Activated naive CD4-positive, alpha-beta T cell treated with anti-CD3 and anti-CD28 coated beads, Interleukin-2, amount 10 ng/mL, durations not matched to agents 5 hours and 36 hours (primary cell): ENCODE results near the gene PRSS56. TPM values are rescaled to one million over a fixed set of nuclear protein-coding genes. Genes with fewer than 3 reads are reported as not detected.

Experiments used
- total RNA-seq, 2 experiments: library from RNA; stranded (reverse); gene quantifications; one replicate each; pipeline ENCODE4 v1.2.3, GENCODE V29; 2021

The PRSS56 gene
- total RNA-seq = not detected

DNA sequence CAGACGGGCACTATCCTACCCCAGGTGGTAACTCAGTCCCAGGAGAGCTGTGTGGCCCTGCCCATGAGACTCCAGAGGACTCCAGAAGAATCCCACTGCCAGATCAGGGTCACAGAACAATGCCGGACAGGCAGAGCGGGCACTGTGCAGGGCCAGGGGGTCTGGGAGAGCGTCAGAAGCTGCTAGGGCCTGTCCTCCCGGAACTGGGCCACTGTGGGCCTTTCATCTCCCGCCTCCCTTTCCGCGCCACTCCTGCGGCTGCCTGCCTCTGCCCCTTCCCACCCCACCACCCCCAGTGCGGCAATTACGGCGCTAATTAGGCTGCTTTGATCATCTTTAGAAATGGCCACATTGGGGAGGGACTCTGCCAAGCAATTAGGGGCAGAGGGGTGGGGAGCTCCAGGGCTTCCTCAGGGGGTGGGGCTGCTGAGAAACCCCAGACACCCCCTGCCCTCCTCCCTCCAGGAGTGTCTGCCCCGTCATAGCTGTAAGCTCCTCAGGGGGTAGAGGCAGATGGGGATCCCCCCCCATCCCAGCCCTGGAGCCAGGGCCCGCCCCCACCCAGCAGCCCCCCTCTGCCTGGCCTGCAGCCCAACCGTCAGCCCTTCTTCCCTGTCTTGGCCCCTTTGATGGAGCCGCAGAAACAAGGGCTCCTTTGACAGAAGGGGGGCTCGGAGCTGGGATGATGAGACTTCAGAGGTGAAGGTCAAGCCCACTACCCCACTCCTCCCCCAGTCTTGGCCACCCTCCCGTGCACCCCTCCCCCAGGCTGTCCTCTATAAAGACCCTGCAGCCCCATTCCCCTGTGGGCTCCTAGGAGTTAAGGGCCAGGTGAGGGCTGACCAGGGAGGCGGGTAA lies at the start of gene PRSS56:
Gene PRSS56 (plus strand): TSS at position 808 of the 858 bp plus-strand sequence. CDS start 211 bp downstream, outside the sequence.

GRCh38 chr2:232487385-232488096 lies 32.6 kb upstream of the PRSS56 start, which contains the start of gene ECEL1:
ECEL1 (minus strand) TSS chr2:232487834; CDS start chr2:232486653, 1,181 bp downstream.

GRCh38 chr2:232525791-232526371 lies 5.7 kb downstream of the PRSS56 start, which contains the start of gene CHRND:
CHRND (plus strand) TSS chr2:232526160; CDS start chr2:232526216, 56 bp downstream.

GRCh38 chr2:232539298-232540231 lies 19.4 kb downstream of the PRSS56 start, which contains the start of gene CHRNG:
CHRNG (plus strand) TSS chr2:232539692; CDS start chr2:232539748, 56 bp downstream.

DNA sequence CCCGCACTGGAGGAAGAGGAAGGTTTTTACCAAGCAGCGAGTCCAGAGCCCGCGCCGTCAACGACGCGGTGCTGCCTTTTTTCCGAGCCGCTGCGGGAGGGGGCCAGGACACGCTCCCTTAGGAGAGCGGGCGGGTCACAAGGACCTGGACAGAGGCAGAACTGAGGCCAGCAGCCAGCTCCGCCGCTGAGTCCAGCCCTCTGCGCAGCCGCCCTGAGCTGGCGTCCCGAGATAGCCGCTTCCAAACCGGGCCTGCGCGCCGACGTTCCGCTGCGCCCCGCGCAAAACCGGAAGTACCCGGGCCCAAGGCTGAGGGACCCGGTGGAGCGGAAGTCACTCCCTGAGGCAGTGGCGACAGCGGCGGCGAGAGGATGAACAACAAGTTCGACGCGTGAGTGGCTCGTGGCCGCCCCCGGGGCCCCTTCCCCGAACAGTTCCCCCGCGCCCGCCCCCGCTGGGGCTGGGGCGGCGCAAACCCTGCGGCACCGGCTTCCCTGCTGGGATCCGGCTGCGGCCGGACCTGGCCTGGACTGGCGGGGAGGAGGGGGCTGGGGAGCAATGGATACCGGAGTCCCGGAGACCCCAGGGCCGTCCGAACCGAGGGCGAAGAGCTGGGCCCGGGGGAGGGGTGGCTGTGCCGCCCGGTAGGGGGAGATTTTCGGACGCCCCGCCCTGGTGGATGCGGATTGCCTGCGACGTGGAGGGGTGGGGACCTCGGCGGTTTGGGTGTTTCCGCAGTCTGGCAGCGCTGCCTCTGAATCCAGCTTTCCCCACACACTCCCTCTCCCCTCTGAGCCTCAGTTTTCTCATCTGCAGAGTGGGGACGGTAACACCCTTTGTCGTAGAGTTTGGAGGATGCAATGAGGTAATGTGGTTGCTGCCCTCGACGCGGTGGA lies 30.4 kb downstream of the PRSS56 start, which contains the start of the genes EIF4E2 and TIGD1:
Gene EIF4E2 (plus strand): TSS at position 336 of the 896 bp plus-strand sequence. CDS start 36 bp downstream, at position 372.
Gene TIGD1 (minus strand): TSS at position 204 of the 896 bp plus-strand sequence. CDS start 675 bp downstream, outside the sequence.

Other genes starting within 250 kb of the PRSS56 start
- not detected for gene ALPP, start 141.6 kb upstream of the PRSS56 start, total RNA-seq
- not detected for gene ALPG, start 113.5 kb upstream of the PRSS56 start, total RNA-seq
- not detected for gene ALPI, start 64.2 kb upstream of the PRSS56 start, total RNA-seq
- gene ECEL1, start 32.6 kb upstream of the PRSS56 start, total RNA-seq = not detected
- not detected for gene CHRND, start 5.8 kb downstream of the PRSS56 start, total RNA-seq
- not detected for gene CHRNG, start 19.3 kb downstream of the PRSS56 start, total RNA-seq
- gene TIGD1, start 30.2 kb downstream of the PRSS56 start, total RNA-seq = 10 to 100 TPM; 10.1 TPM
- gene EIF4E2, start 30.3 kb downstream of the PRSS56 start, total RNA-seq = 10 to 100 TPM; 72.2 to 73.3 TPM
- gene EFHD1, start 113.2 kb downstream of the PRSS56 start, total RNA-seq = 1 to 10 TPM; 7.1 to 8.2 TPM
- gene GIGYF2, start 176.9 kb downstream of the PRSS56 start, total RNA-seq = 10 to 100 TPM; 65.6 to 66.0 TPM